ENCODE measurements around the gene CALCOCO1. TPM values are rescaled to one million over a fixed set of nuclear protein-coding genes. Genes with fewer than 3 reads are reported as not detected.
"Not testable (repeated sequence)": the region's sequence is repeated elsewhere in the genome, so short reads cannot be mapped to it uniquely, and the experiment has no call there.

Gene CALCOCO1
- 10 to 100 TPM; 60.1 to 71.3 TPM for total RNA-seq

GRCh38 chr12:53727310-53728041 is at the start of gene CALCOCO1:
TSS of gene CALCOCO1 (minus strand) at chr12:53727452. CDS start at chr12:53725242, 2,210 bp downstream.
- H3K9me3 Mint-ChIP-seq = no peaks in the 10 kb centered on the region
- H3K36me3 Mint-ChIP-seq (ENCODE audit: insufficient read depth in 2 of 2) = no peaks in the 10 kb centered on the region

GRCh38 chr12:53776872-53777271 is 49.6 kb upstream of the CALCOCO1 start:
- H3K27ac Mint-ChIP-seq = no peak overlapping the region
- ATAC-seq (replicated peaks in 1 of 2) = no peak
- peaks cover 56% of the 10 kb centered on the region for H3K27me3 Mint-ChIP-seq (ENCODE audit: low read depth)
- no peaks in the 10 kb centered on the region for H3K4me1 Mint-ChIP-seq (ENCODE audit: low read depth)
- H3K4me3 Mint-ChIP-seq = no peak overlapping the region
- H3K9me3 Mint-ChIP-seq = no peaks in the 10 kb centered on the region
- DNase-seq = no peak
- no peaks in the 10 kb centered on the region for H3K36me3 Mint-ChIP-seq (ENCODE audit: insufficient read depth in 2 of 2)

More at GRCh38 chr12:53727310-53728041, at the start of gene CALCOCO1:
- Mint-ChIP-seq H3K4me3 (peak within 1 kb of the TSS; percentile 88 to 98), H3K27me3 (ENCODE audit: low read depth) (no peaks in the 10 kb centered on the region), H3K4me1 (ENCODE audit: low read depth) (peaks cover 38% of the 10 kb centered on the region), H3K27ac (peak within 1 kb of the TSS; percentile 36)
- DNase-seq (peak; percentile 96 to 98), ATAC-seq (replicated peaks in 1 of 2) (peak; percentile 98)

- peaks cover 53% of the 10 kb centered on the region for H3K27me3 Mint-ChIP-seq (ENCODE audit: low read depth)
- H3K4me3 Mint-ChIP-seq = no peak overlapping the region
- H3K9me3 Mint-ChIP-seq = no peaks in the 10 kb centered on the region
- no peak overlapping the region for H3K27ac Mint-ChIP-seq
- DNase-seq = no peak
- no peaks in the 10 kb centered on the region for H3K36me3 Mint-ChIP-seq (ENCODE audit: insufficient read depth in 2 of 2)
- no peaks in the 10 kb centered on the region for H3K4me1 Mint-ChIP-seq (ENCODE audit: low read depth)
- ATAC-seq (replicated peaks in 1 of 2) = no peak
Observed at GRCh38 chr12:53775478-53776145, 48.4 kb upstream of the CALCOCO1 start.

GRCh38 chr12:53770281-53770680 is 43.0 kb upstream of the CALCOCO1 start:
- ATAC-seq (replicated peaks in 1 of 2) (no peak), DNase-seq (no peak)
- H3K4me1 Mint-ChIP-seq (ENCODE audit: low read depth) = no peaks in the 10 kb centered on the region
- no peak overlapping the region for H3K4me3 Mint-ChIP-seq
- no peaks in the 10 kb centered on the region for H3K9me3 Mint-ChIP-seq
- peaks cover 69% of the 10 kb centered on the region for H3K27me3 Mint-ChIP-seq (ENCODE audit: low read depth)
- H3K27ac Mint-ChIP-seq = no peak overlapping the region
- no peaks in the 10 kb centered on the region for H3K36me3 Mint-ChIP-seq (ENCODE audit: insufficient read depth in 2 of 2)

- no peak for ATAC-seq (replicated peaks in 1 of 2)
- no peak overlapping the region for H3K4me3 Mint-ChIP-seq
- no peaks in the 10 kb centered on the region for H3K4me1 Mint-ChIP-seq (ENCODE audit: low read depth)
- peaks cover 77% of the 10 kb centered on the region for H3K27me3 Mint-ChIP-seq (ENCODE audit: low read depth)
- H3K9me3 Mint-ChIP-seq = no peaks in the 10 kb centered on the region
- H3K27ac Mint-ChIP-seq = no peak overlapping the region
- no peaks in the 10 kb centered on the region for H3K36me3 Mint-ChIP-seq (ENCODE audit: insufficient read depth in 2 of 2)
- no peak for DNase-seq
Observed at GRCh38 chr12:53768976-53769375, 41.7 kb upstream of the CALCOCO1 start.

GRCh38 chr12:53766881-53767280 is 39.6 kb upstream of the CALCOCO1 start:
- ATAC-seq (replicated peaks in 1 of 2) = no peak

GRCh38 chr12:53765891-53766290 is 38.6 kb upstream of the CALCOCO1 start:
- H3K27me3 Mint-ChIP-seq (ENCODE audit: low read depth) = peaks cover 72% of the 10 kb centered on the region
- DNase-seq (no peak), ATAC-seq (replicated peaks in 1 of 2) (no peak)
- H3K4me3 Mint-ChIP-seq = no peak overlapping the region
- H3K4me1 Mint-ChIP-seq (ENCODE audit: low read depth) = no peaks in the 10 kb centered on the region
- no peak overlapping the region for H3K27ac Mint-ChIP-seq
- H3K36me3 Mint-ChIP-seq (ENCODE audit: insufficient read depth in 2 of 2) = no peaks in the 10 kb centered on the region
- no peaks in the 10 kb centered on the region for H3K9me3 Mint-ChIP-seq

More at GRCh38 chr12:53766881-53767280, 39.6 kb upstream of the CALCOCO1 start:
- Mint-ChIP-seq H3K4me3 (no peak overlapping the region), H3K36me3 (ENCODE audit: insufficient read depth in 2 of 2) (no peaks in the 10 kb centered on the region), H3K9me3 (no peaks in the 10 kb centered on the region), H3K27me3 (ENCODE audit: low read depth) (peaks cover 76% of the 10 kb centered on the region), H3K4me1 (ENCODE audit: low read depth) (no peaks in the 10 kb centered on the region), H3K27ac (no peak overlapping the region)
- DNase-seq = no peak

GRCh38 chr12:53764615-53765014 is 37.4 kb upstream of the CALCOCO1 start:
- H3K27me3 Mint-ChIP-seq (ENCODE audit: low read depth) = peaks cover 71% of the 10 kb centered on the region
- DNase-seq = no peak
- H3K4me3 Mint-ChIP-seq = no peak overlapping the region
- H3K27ac Mint-ChIP-seq = no peak overlapping the region
- peak in 1 of 2 donors; percentile 45 for ATAC-seq (replicated peaks in 1 of 2)
- no peaks in the 10 kb centered on the region for H3K36me3 Mint-ChIP-seq (ENCODE audit: insufficient read depth in 2 of 2)
- H3K4me1 Mint-ChIP-seq (ENCODE audit: low read depth) = no peaks in the 10 kb centered on the region
- no peaks in the 10 kb centered on the region for H3K9me3 Mint-ChIP-seq

- not testable (repeated sequence) for ATAC-seq (replicated peaks in 1 of 2); DNase-seq; H3K9me3 Mint-ChIP-seq; H3K27ac Mint-ChIP-seq; H3K4me1 Mint-ChIP-seq (ENCODE audit: low read depth); H3K4me3 Mint-ChIP-seq; H3K36me3 Mint-ChIP-seq (ENCODE audit: insufficient read depth in 2 of 2)
- peaks cover 82% of the 10 kb centered on the region for H3K27me3 Mint-ChIP-seq (ENCODE audit: low read depth)
Observed at GRCh38 chr12:53762793-53763192, 35.5 kb upstream of the CALCOCO1 start.

- Mint-ChIP-seq H3K36me3 (ENCODE audit: insufficient read depth in 2 of 2) (no peaks in the 10 kb centered on the region), H3K27me3 (ENCODE audit: low read depth) (peaks cover 71% of the 10 kb centered on the region), H3K27ac (no peak overlapping the region), H3K4me1 (ENCODE audit: low read depth) (peaks cover 11% of the 10 kb centered on the region), H3K9me3 (no peaks in the 10 kb centered on the region), H3K4me3 (no peak overlapping the region)
- DNase-seq = no peak
- ATAC-seq (replicated peaks in 1 of 2) = no peak
Observed at GRCh38 chr12:53761306-53761705, 34.1 kb upstream of the CALCOCO1 start.

GRCh38 chr12:53759261-53759660 is 32.0 kb upstream of the CALCOCO1 start:
- Mint-ChIP-seq H3K4me3 (no peak overlapping the region), H3K27me3 (ENCODE audit: low read depth) (peaks cover 62% of the 10 kb centered on the region), H3K36me3 (ENCODE audit: insufficient read depth in 2 of 2) (no peaks in the 10 kb centered on the region), H3K4me1 (ENCODE audit: low read depth) (peaks cover 20% of the 10 kb centered on the region), H3K9me3 (no peaks in the 10 kb centered on the region), H3K27ac (no peak overlapping the region)
- ATAC-seq (replicated peaks in 1 of 2) (no peak), DNase-seq (no peak)

GRCh38 chr12:53758730-53759103 is 31.5 kb upstream of the CALCOCO1 start:
- H3K36me3 Mint-ChIP-seq (ENCODE audit: insufficient read depth in 2 of 2) = no peaks in the 10 kb centered on the region
- no peak overlapping the region for H3K27ac Mint-ChIP-seq
- no peak overlapping the region for H3K4me3 Mint-ChIP-seq
- peaks cover 20% of the 10 kb centered on the region for H3K4me1 Mint-ChIP-seq (ENCODE audit: low read depth)
- H3K9me3 Mint-ChIP-seq = no peaks in the 10 kb centered on the region
- ATAC-seq (replicated peaks in 1 of 2) (no peak), DNase-seq (no peak)
- peaks cover 60% of the 10 kb centered on the region for H3K27me3 Mint-ChIP-seq (ENCODE audit: low read depth)

GRCh38 chr12:53758081-53758729 is 31.0 kb upstream of the CALCOCO1 start:
- H3K27me3 Mint-ChIP-seq (ENCODE audit: low read depth) = peaks cover 55% of the 10 kb centered on the region
- no peak overlapping the region for H3K4me3 Mint-ChIP-seq
- ATAC-seq (replicated peaks in 1 of 2) (no peak), DNase-seq (no peak)
- H3K9me3 Mint-ChIP-seq = no peaks in the 10 kb centered on the region
- peaks cover 20% of the 10 kb centered on the region for H3K4me1 Mint-ChIP-seq (ENCODE audit: low read depth)
- H3K27ac Mint-ChIP-seq = no peak overlapping the region
- H3K36me3 Mint-ChIP-seq (ENCODE audit: insufficient read depth in 2 of 2) = no peaks in the 10 kb centered on the region
